GM19025 (cell line): ENCODE results near the gene TMCC1.
"Not testable (repeated sequence)": the region's sequence is repeated elsewhere in the genome, so short reads cannot be mapped to it uniquely, and the experiment has no call there.

Experiments used
- ATAC-seq: cut with Tn5 transposase; IDR thresholded peaks from one replicate; pipeline ENCODE4 v1.9.1; 2021; ENCODE audit warnings: mild to moderate bottlenecking, low read depth, moderate library complexity; ENCODE audit not compliant: unreplicated experiment

TMCC1 gene

GRCh38 chr3:129692743-129693142 is 200.8 kb downstream of the TMCC1 start:
- ATAC-seq, result no peak

DNA sequence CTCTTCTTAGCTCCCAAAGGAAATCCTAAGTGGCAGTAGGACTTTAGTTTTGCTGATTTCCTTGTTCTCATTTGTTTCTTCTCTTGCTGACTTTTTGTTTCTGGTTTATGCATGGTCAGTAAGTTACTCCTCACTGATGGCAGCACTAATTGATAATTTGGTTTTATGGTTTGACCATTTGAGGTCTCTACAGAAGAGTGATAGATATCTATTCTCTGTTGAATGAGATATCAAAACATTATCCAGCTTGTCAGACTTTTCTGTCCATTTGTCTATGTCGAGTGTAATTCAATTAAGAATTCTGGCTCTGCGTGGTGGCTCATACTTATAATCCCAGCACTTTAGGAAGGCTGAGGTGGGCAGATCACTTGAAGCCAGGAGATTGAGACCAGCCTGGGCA is 202.5 kb downstream of the TMCC1 start:
- ATAC-seq, result no peak

DNA sequence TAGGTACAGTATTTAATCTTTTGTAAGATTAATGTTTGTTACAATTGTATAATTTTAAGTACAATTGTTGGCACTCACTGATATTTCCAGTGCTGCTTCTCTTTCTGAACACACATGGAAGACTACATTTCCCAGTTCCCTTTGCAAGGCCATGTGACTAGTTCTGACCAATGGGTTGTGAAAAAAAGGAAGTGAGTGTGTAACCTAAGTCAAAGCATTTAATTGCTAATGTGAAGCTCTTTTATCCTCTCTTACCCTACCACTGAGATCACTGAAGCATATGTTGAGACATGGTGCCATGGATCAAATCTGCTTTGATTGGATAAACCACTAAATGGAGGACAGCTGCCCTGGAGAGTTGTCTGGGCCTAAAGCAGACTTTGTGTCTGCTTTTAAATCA is 203.1 kb downstream of the TMCC1 start:
- ATAC-seq, result no peak

DNA sequence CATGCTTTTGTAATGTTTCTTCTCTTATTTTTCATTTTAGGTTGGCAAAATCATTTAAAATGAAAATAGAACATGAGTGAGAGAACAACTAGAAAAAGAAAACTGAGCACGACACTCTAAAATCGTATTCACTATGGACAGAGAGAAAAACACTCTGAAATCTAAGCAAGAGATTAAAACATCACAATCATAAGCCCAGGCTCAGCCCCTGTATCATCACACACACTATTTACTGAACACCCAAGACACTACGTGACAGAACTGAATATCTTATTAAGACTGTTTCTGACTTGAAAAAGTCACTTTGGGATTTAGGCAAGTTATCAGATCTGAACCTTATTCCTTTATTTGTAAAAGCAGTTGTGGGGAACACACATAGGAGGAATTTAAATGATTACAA is 204.5 kb downstream of the TMCC1 start:
- no peak for ATAC-seq

- no peak for ATAC-seq
Observed at GRCh38 chr3:129688271-129688895, 205.1 kb downstream of the TMCC1 start.

GRCh38 chr3:129687586-129688125 is 205.9 kb downstream of the TMCC1 start:
- no peak for ATAC-seq

GRCh38 chr3:129686941-129687340 is 206.6 kb downstream of the TMCC1 start:
- ATAC-seq, result no peak

DNA sequence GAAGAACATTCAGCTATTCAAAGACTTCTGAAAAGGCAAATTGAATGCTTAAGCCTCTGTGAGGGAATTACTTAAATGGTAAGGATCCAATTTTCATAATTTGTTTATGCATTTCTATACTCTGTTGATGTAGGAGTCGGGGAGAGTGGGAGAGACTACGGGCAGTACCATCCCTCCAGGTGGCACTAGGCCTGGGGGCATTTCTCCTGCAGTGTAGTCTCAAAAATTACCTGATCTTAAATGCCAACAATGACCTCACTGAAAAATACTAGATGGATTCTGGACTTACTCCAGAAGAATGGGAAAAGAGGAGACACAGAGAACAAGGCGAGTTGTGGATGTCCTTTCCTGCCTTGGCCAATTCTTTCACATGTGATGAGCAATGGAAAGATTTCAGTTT is 209.2 kb downstream of the TMCC1 start:
- no peak for ATAC-seq

GRCh38 chr3:129683201-129683600 is 210.3 kb downstream of the TMCC1 start:
- ATAC-seq, result no peak

DNA sequence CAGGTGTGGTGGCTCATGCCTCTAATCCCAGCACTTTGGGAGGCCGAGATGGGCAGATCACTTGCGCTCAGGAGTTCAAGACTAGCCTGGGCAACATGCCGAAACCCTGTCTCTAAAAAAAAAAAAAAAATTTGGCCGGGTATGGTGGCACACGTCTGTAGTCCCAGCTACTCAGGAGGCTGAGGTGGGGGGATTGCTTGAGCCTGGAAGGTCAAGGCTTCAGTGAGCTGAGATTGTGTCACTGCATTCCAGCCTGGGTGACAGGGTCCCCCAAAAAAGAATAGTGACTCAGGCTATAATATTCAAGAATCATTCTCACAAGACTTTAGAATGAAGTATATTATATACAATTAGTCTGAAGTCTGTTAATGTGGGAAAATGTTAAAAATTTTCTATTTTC is 216.5 kb downstream of the TMCC1 start:
- no peak for ATAC-seq

GRCh38 chr3:129674798-129675123 is 218.8 kb downstream of the TMCC1 start:
- ATAC-seq, result not testable (repeated sequence)

DNA sequence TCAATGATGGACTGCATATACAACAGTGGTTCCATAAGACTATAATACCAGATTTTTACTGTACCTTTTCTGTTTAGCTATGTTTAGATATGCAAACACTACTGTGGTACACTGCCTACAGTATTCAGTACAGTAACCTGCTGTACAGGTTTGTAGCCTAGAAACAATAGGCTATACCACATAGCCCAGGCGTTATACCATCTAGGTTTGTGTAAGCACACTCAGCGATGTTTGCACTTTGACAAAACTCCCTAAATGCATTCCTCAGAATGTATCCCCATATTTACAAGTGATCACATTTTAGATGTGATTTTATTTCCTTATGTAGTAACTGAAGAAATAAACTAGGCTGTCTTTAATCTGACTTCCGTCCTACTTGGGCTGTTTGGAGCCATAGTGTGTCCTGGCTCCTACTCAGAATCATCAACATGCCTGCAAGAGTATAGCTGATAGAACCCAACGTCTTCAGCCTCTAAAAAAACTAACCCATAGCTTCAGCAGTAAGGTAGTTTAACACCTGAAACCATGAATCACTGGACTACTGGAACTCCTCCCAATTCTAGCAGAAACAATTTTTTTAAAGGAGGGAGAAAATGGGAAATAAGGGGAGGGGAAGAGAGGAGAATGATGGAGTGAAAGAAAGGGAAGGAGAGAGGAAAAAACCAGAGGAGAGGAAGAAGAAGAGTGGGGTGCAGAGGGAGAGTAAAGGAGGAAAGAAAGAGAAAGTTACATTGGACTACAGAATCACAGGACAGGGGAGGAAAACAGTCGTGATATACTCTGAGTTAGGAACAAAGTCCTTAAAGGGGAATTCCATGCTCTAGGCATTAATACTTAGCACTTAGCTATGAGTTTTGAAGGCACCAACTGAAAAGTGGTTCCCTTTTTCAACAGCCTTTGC is 219.4 kb downstream of the TMCC1 start:
- ATAC-seq, result no peak

DNA sequence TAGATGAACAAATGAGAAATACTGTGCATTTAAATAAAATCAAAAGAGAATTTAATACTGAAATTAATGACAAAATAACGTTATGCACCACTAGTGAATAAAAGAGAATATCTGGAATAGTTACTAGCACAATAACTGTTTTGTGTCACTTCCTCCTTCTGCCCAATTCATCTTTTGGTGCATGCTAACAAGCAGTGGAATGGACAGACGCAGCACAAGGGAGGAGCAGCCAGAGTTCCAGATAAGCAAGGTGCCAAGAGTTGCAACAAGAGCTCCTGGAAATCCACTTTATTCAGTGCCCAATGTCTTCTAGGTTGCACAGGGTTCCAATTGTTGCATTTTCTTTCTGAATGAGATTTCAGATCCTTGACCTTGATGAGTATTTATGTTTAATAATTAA is 220.5 kb downstream of the TMCC1 start:
- ATAC-seq, result no peak

GRCh38 chr3:129672412-129672811 is 221.1 kb downstream of the TMCC1 start:
- ATAC-seq, result peak; percentile 76

- ATAC-seq, result no peak
Observed at GRCh38 chr3:129665024-129665768, 228.3 kb downstream of the TMCC1 start.

DNA sequence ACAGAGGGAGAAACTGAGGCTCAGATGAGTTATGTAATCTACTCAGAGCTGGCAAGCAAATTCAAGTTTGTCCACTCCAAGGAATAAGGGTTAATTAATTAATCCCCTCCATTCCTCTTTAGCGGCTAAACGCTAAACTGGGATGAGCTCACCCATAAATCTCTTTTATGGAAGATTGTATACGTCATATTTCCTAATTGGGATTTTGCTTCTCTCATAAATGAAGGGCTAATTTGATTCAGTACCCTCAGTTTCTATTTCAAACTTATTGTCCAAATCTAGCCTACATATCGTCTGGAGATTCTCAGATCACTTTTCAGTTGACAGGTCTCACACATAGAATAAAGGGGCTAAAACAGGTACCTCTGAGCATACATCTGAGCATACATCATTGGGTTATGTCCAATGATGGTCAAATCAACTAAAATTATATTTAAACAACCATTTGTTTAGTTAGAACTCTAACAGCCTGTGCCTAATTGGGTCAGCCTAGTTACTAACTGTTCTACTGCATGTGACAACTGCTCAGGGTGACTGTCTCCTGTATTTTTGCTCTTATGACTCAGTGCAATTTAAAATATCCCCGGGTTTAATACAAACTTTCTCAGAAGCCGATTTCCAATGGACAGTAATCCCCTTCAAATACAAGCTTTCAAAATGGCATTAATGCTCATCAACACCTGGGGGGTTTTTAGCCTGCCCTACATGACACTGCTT is 229.4 kb downstream of the TMCC1 start:
- no peak for ATAC-seq

GRCh38 chr3:129663045-129663446 is 230.5 kb downstream of the TMCC1 start:
- ATAC-seq, result no peak

DNA sequence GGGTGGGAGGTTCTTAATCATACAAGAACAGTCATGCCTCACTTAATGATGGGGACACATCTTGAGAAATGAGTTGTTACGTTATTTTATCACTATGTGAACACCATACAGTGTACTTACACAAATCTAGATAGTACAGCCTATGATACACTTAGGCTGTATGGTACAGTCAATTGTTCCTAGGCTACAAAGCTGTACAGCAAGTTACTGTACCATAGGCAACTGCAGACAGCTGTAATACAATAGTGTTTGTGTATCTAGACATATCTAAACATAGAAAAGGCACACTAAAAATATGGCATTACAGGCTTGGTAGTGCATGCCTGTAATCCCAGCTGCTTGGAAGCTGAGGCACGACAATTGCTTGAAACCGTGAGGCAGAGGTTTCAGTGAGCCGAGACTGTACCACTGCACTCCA is 231.3 kb downstream of the TMCC1 start:
- ATAC-seq, result no peak

DNA sequence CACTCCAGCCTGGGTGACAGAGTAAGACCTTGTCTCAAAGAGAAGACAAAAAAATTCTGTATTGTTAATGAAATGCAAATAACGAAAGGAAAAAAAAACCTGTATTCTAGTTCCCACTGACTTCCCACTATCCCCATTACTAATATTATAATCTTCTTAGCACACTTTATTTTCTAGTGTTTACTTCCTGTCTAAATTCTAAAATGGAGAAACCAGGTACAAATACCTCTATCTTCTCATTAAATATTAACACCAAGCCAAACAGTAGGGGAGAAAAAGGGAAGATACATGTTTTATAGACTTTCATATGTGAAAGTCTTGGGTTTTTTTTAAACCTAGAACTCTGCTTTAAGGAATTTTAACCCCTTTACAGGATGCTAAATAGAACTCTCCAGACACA is 231.7 kb downstream of the TMCC1 start:
- ATAC-seq, result no peak

DNA sequence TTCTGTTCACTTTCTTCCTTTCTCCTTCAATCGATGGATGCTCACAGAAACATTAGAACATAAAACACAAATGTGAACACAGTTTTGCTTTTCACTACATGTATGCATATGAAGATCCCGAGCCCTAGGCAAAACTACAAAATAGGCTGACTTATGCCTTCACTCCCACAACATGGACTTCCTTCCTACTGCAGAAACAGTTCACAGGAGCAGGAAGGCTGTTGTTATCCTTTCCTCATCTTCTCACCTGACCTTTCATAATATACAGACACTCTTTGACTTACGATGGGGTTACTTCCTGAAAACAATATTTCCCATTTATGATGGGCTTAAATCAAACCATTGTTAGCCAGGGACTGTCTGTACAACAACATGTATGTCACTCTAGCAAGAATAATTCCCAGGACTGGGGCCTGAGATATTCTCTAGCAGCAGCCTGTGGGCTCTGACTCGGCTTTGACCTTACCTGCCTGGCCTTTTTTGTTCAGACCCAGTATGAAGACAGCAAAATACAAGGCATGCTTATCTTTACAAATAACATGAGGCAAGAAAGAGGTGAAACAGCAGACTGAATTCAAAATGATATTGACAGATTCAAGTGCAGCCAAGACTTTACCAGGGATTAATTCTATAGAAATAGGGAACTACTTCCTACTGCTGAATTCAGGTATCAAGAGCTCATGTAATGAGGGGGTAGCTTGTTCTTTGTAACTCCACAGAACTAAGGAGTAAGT is 235.2 kb downstream of the TMCC1 start:
- no peak for ATAC-seq
